Activated CD4-positive, alpha-beta T cell treated with anti-CD3 and anti-CD28 coated beads, Interleukin-2, amount 50 U/mL, for 16 hours (primary cell): ENCODE results near the gene PTPRM.
"Not testable (repeated sequence)": the region's sequence is repeated elsewhere in the genome, so short reads cannot be mapped to it uniquely, and the experiment has no call there.

Experiments
- DNase-seq: peaks from one replicate; pipeline ENCODE4 v3.0.0-alpha.2; 2020

PTPRM gene

GRCh38 chr18:7958081-7958896 lies 391.2 kb downstream of the PTPRM start:
- DNase-seq, result peak; percentile 59

GRCh38 chr18:7958897-7959146 lies 391.7 kb downstream of the PTPRM start:
- no peak for DNase-seq

GRCh38 chr18:7966682-7967081 lies 399.6 kb downstream of the PTPRM start:
- DNase-seq, result not testable (repeated sequence)

- DNase-seq, result no peak
Measured at GRCh38 chr18:7974200-7974874, 407.2 kb downstream of the PTPRM start.

- no peak for DNase-seq
Measured at GRCh38 chr18:7977897-7978296, 410.8 kb downstream of the PTPRM start.

GRCh38 chr18:7978834-7979233 lies 411.7 kb downstream of the PTPRM start:
- no peak for DNase-seq

- no peak for DNase-seq
Measured at GRCh38 chr18:7979714-7980113, 412.6 kb downstream of the PTPRM start.

GRCh38 chr18:7980136-7980535 lies 413.0 kb downstream of the PTPRM start:
- no peak for DNase-seq

GRCh38 chr18:7980656-7981055 lies 413.5 kb downstream of the PTPRM start:
- no peak for DNase-seq

GRCh38 chr18:7982216-7982615 lies 415.1 kb downstream of the PTPRM start:
- DNase-seq, result no peak

- no peak for DNase-seq
Measured at GRCh38 chr18:7987284-7987976, 420.3 kb downstream of the PTPRM start.

- DNase-seq, result no peak
Measured at GRCh38 chr18:7990670-7991069, 423.6 kb downstream of the PTPRM start.

- no peak for DNase-seq
Measured at GRCh38 chr18:8001711-8002301, 434.7 kb downstream of the PTPRM start.

- DNase-seq, result no peak
Measured at GRCh38 chr18:8003878-8004675, 437.0 kb downstream of the PTPRM start.

GRCh38 chr18:8004792-8005191 lies 437.7 kb downstream of the PTPRM start:
- no peak for DNase-seq

GRCh38 chr18:8005870-8006569 lies 438.9 kb downstream of the PTPRM start:
- no peak for DNase-seq

GRCh38 chr18:8006979-8007378 lies 439.9 kb downstream of the PTPRM start:
- DNase-seq, result no peak

- DNase-seq, result no peak
Measured at GRCh38 chr18:8008033-8008432, 440.9 kb downstream of the PTPRM start.

GRCh38 chr18:8011361-8011760 lies 444.2 kb downstream of the PTPRM start:
- DNase-seq, result no peak

- DNase-seq, result no peak
Measured at GRCh38 chr18:8011906-8012305, 444.8 kb downstream of the PTPRM start.

- DNase-seq, result no peak
Measured at GRCh38 chr18:8018701-8019331, 451.7 kb downstream of the PTPRM start.

- no peak for DNase-seq
Measured at GRCh38 chr18:8019600-8019999, 452.5 kb downstream of the PTPRM start.
